ENCODE results near the gene ZRANB1.

- no peak for TF ChIP-seq TEAD4 (IDR thresholded peaks at IDR 0.05; ENCODE audit: borderline replicate concordance, insufficient read depth)
- no peak for TF ChIP-seq EP300 (IDR thresholded peaks at IDR 0.05; ENCODE audit: borderline replicate concordance in 1 of 2, low read depth in 1 of 2, low read length in 1 of 2)
- TF ChIP-seq MAX (IDR thresholded peaks at IDR 0.05; ENCODE audit: low read depth), result no peak
- TF ChIP-seq CTCF (IDR thresholded peaks at IDR 0.05), result no peak
- no peak for TF ChIP-seq MXI1 (IDR thresholded peaks at IDR 0.05; ENCODE audit: low read depth, low read length)
- no peak for TF ChIP-seq REST (IDR thresholded peaks at IDR 0.05; ENCODE audit: low read depth, low read length)
- no peak for TF ChIP-seq FOSL2 (IDR thresholded peaks at IDR 0.05; ENCODE audit: borderline replicate concordance, low read depth)
These were observed 63.6 kb downstream of the ZRANB1 start for GRCh38 chr10:125005312-125006187.

Data from SK-N-SH (cell line).